GM21529 (cell line): ENCODE results near the gene PRMT3.
A peak's percentile ranks its signal among the peaks of the same experiment; 100 is the strongest.
"Not testable (repeated sequence)": the region's sequence is repeated elsewhere in the genome, so short reads cannot be mapped to it uniquely, and the experiment has no call there.

Experiments
- ATAC-seq: cut with Tn5 transposase; IDR thresholded peaks from one replicate; pipeline ENCODE4 v1.9.1; 2021; ENCODE audit not compliant: unreplicated experiment

PRMT3 gene

DNA sequence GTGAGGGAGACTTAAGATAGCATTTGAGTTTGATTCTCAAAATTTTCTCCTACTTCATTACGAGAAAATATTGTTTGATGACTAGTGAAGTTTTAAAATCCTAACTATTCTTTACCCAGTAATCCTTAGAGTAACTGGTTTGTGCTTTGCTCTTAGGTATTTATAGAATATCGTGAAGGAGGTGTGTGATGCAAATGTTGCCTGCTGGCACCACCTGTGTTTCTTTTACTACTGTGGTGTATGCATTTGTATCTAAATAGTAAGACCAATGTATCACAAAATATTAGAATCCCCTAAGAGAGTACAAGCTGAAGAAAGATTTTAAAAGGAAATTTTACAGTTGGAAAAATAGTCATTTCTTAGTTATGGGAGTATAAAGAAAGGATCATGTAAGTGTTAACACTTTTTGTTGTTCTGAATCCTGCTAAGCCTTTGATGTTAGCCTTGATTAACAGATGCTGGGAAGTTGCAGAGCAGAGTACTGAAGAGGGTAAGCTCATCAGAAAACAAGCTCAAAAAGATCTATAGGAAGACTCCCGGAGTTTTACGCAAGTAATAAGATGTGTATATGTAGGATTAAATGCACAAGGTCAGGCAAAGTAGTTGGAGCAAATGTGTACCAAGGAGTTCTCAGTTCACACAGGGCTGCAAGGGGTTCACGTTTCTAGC, 109.7 kb downstream of the PRMT3 start:
- no peak for ATAC-seq

GRCh38 chr11:20501252-20501651, 113.7 kb downstream of the PRMT3 start:
- peak; percentile 65 for ATAC-seq

DNA sequence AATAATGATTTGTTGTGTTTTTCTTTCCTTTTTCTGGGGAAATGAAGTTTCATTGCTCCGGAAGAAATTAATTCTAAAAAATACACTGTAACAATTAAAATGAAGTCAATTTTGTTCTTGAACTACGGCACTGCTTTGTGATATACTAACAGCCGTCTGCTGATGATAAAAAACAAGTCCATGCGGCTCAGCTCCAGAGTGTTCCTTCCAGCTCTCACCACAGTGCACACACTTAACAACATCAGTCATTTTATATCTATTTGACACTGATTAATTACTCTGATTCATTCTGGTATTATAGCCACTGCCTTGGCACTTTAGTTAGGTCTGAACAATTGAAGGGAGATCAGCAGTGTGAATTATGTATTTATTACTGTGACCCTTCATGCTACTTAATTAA, 114.5 kb downstream of the PRMT3 start:
- no peak for ATAC-seq

- no peak for ATAC-seq
These were observed 124.5 kb downstream of the PRMT3 start for GRCh38 chr11:20511982-20512381.

GRCh38 chr11:20512869-20513268, 125.4 kb downstream of the PRMT3 start:
- no peak for ATAC-seq

DNA sequence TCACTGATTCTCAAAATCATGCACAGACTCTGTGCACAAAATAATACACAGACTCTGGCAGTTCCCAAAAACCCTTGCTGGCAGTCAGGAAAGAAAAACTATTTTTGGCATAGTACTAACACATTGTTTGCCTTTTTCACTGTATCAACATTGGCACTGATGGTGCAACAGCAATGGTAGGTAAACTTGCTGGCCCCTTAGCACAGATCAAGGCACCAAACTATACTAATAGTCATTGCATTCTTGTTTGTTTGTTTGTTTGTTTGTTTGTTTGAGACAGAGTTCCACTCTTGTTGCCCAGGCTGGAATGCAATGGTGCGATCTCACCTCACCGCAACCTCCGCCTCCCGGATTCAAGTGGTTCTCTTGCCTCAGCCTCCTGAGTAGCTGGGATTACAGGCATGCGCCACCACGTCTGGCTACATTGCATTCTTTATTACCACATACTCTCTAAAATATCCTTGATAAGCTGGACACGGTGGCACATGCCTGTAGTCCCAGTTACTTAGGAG, 130.9 kb downstream of the PRMT3 start:
- ATAC-seq: no peak

GRCh38 chr11:20522536-20522935, 135.0 kb downstream of the PRMT3 start:
- ATAC-seq: no peak

DNA sequence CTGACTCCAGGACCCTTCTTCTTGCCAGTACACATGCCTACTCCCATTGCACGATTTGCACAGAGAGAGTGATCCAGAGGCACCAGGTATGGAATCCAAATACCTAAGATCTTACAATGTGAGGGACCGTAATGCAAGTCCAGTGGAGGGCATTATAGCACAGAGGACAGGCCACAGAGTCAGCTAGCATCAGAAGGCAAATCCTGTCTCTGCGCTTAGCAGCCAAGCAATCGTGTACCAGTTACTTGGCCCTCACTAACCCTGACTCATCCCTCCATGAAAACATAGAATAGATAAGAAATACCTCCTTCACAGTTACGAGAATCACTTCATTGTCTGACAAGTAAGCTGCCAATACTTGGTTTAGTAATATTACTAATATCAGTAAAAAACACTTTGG, 142.2 kb downstream of the PRMT3 start:
- no peak for ATAC-seq

GRCh38 chr11:20530942-20531703, 143.6 kb downstream of the PRMT3 start:
- ATAC-seq: peak; percentile 84

- no peak for ATAC-seq
These were observed 147.9 kb downstream of the PRMT3 start for GRCh38 chr11:20535271-20535881.

DNA sequence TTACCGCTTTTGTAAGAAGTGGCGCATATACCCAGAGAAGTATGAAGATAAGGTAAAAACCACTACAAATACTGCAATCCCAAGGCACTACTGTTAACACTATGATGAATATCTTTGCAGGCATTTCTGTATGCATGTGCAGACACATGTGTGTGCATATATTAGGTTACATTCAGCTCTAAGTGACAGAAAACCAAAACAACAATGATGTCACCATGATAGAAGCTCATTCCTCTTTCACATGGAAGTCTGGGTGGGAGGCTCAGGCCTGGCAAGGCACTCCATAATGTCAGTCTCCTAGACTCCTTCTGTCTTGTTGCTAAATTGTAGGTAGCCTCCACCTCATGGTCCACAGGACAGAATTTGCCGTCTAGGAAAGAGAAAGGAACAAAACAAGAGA, 148.8 kb downstream of the PRMT3 start:
- no peak for ATAC-seq

DNA sequence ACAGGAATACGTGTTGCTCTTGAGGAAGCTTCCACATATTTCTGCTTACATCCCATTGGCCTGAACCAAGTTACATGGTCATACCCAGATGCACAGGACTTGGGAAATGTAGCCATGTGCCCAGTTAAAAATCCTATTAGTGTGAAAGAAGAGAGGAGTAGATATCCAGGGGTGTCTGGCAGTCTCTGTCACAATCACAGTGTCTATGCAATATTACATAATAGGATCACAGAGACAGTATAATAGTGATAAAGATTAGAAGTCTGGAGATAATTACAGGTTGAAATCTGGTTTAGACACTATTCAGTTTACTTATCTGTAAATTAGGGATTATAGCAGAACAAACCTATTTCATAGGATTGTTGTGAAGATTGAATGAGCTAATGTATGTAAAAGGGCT, 149.3 kb downstream of the PRMT3 start:
- ATAC-seq: no peak

- no peak for ATAC-seq
These were observed 154.0 kb downstream of the PRMT3 start for GRCh38 chr11:20541503-20541902.

- no peak for ATAC-seq
These were observed 157.2 kb downstream of the PRMT3 start for GRCh38 chr11:20544603-20545237.

GRCh38 chr11:20547411-20547810, 159.9 kb downstream of the PRMT3 start:
- ATAC-seq: no peak

- no peak for ATAC-seq
These were observed 163.6 kb downstream of the PRMT3 start for GRCh38 chr11:20551096-20551495.

GRCh38 chr11:20555783-20556182, 168.3 kb downstream of the PRMT3 start:
- ATAC-seq: no peak

- not testable (repeated sequence) for ATAC-seq
These were observed 168.9 kb downstream of the PRMT3 start for GRCh38 chr11:20556396-20556795.

- ATAC-seq: no peak
These were observed 171.2 kb downstream of the PRMT3 start for GRCh38 chr11:20558741-20559140.
